ENCODE data around the gene TMCC3. TPM values are rescaled to one million over a fixed set of nuclear protein-coding genes. Genes with fewer than 3 reads are reported as not detected.

Gene TMCC3
- total RNA-seq, 1 donor from 2014 or later: 11.5 TPM

DNA sequence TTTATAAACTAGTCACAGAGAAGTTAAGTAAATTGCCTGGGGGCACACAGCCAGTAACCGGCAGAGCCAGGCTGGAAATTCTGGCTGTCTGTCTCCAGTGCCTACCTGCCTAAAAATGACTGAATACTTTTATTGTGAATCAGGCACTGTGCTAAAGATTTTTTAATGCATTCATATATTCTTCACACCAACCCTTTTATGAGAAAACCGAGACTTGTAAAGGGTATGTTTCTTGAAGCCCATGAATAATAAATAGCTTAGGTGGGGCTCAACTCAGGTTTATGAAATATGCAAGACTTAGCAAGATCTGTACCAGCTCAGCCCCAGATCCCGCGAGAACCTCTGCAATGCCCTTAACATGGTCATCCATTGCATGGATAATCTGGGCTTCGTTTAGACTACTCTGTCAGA, 60.8 kb downstream of the TMCC3 start:
- no peaks in the 10 kb centered on the region for H3K9me3 Mint-ChIP-seq
- no peak overlapping the region for H3K4me3 Mint-ChIP-seq
- DNase-seq (ENCODE audit: low spot score in 2 of 2, unreplicated experiment in 2 of 2): no peak
- no peaks in the 10 kb centered on the region for H3K36me3 Mint-ChIP-seq
- no peak for TF ChIP-seq CTCF (IDR thresholded peaks at IDR 0.05; ENCODE audit: unreplicated experiment)
- H3K27ac Mint-ChIP-seq: no peak overlapping the region
- peaks cover 43% of the 10 kb centered on the region for H3K4me1 Mint-ChIP-seq
- H3K27me3 Mint-ChIP-seq (ENCODE audit: low read depth): no peaks in the 10 kb centered on the region

DNA sequence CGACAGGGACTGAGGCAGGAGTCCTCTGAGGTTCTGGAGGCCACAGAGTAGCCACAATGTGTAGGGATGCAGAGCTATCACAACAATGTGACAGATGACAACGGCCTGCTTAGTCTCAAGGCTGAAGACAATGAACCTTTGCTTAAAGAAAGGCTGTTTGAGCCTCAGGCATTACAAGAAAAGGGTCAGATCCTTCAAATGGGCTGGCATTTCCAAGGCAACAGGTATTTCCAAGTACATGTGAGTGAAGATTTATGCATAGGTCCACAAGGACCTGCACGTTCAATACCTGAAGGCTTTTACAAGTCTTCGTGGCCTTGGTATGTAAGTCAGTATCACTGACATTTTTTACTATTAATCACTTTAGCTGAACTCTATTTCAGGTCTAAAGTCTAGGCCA, 62.0 kb downstream of the TMCC3 start:
- H3K36me3 Mint-ChIP-seq: no peaks in the 10 kb centered on the region
- DNase-seq (ENCODE audit: low spot score in 2 of 2, unreplicated experiment in 2 of 2): no peak
- no peaks in the 10 kb centered on the region for H3K27me3 Mint-ChIP-seq (ENCODE audit: low read depth)
- TF ChIP-seq CTCF (IDR thresholded peaks at IDR 0.05; ENCODE audit: unreplicated experiment): no peak
- H3K4me1 Mint-ChIP-seq: peaks cover 35% of the 10 kb centered on the region
- peak overlapping the region; percentile 86 for H3K27ac Mint-ChIP-seq
- peak overlapping the region; percentile 46 for H3K4me3 Mint-ChIP-seq
- H3K9me3 Mint-ChIP-seq: no peaks in the 10 kb centered on the region

GRCh38 chr12:94587266-94588241, 62.8 kb downstream of the TMCC3 start:
- Mint-ChIP-seq H3K9me3 (no peaks in the 10 kb centered on the region), H3K36me3 (no peaks in the 10 kb centered on the region), H3K4me3 (peak overlapping the region; percentile 46), H3K27ac (peak overlapping the region; percentile 86), H3K27me3 (ENCODE audit: low read depth) (no peaks in the 10 kb centered on the region), H3K4me1 (peaks cover 35% of the 10 kb centered on the region)
- no peak for DNase-seq (ENCODE audit: low spot score in 2 of 2, unreplicated experiment in 2 of 2)
- TF ChIP-seq CTCF (IDR thresholded peaks at IDR 0.05; ENCODE audit: unreplicated experiment): no peak

- H3K36me3 Mint-ChIP-seq: peaks cover 5% of the 10 kb centered on the region
- DNase-seq (ENCODE audit: low spot score in 2 of 2, unreplicated experiment in 2 of 2): no peak
- H3K4me1 Mint-ChIP-seq: peaks cover 33% of the 10 kb centered on the region
- no peaks in the 10 kb centered on the region for H3K27me3 Mint-ChIP-seq (ENCODE audit: low read depth)
- peak overlapping the region; percentile 39 for H3K27ac Mint-ChIP-seq
- H3K9me3 Mint-ChIP-seq: no peaks in the 10 kb centered on the region
- TF ChIP-seq CTCF (IDR thresholded peaks at IDR 0.05; ENCODE audit: unreplicated experiment): no peak
- no peak overlapping the region for H3K4me3 Mint-ChIP-seq
These were observed 63.6 kb downstream of the TMCC3 start for GRCh38 chr12:94586589-94587259.

- TF ChIP-seq CTCF (IDR thresholded peaks at IDR 0.05; ENCODE audit: unreplicated experiment): no peak
- H3K36me3 Mint-ChIP-seq: peaks cover 8% of the 10 kb centered on the region
- no peaks in the 10 kb centered on the region for H3K27me3 Mint-ChIP-seq (ENCODE audit: low read depth)
- no peak for DNase-seq (ENCODE audit: low spot score in 2 of 2, unreplicated experiment in 2 of 2)
- H3K4me3 Mint-ChIP-seq: no peak overlapping the region
- H3K4me1 Mint-ChIP-seq: peaks cover 28% of the 10 kb centered on the region
- H3K9me3 Mint-ChIP-seq: no peaks in the 10 kb centered on the region
- H3K27ac Mint-ChIP-seq: no peak overlapping the region
These were observed 64.7 kb downstream of the TMCC3 start for GRCh38 chr12:94585626-94586025.

Measured in mesothelial cell of epicardium (in vitro differentiated cells).